ENCODE measurements around the gene TIMM21. TPM values are rescaled to one million over a fixed set of nuclear protein-coding genes. Genes with fewer than 3 reads are reported as not detected.

The TIMM21 gene
- total RNA-seq, 1 experiment from 2014 or later = 46.0 TPM

DNA sequence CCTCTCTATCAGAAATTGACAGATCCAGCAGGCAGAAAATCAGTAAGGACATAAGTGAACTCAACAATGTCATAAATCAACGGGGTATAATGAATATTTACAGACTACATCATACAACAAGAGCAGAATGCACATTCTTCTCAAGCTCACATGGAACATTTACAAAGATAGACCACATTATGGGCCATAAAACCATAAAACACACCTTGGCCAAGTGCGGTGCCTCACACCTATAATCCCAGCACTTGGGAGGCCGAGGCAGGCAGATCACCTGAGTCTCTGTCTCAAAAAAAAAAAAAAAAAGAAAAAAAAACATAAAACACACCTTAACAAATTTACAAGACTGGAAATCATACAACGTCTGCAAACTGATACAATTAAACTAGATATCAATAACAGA is 37.3 kb upstream of the TIMM21 start:
- H2BK5ac ChIP-seq (ENCODE audit: insufficient read length, low read length) = no peak overlapping the region
- H4K20me1 ChIP-seq (ENCODE audit: control insufficient read depth, insufficient read depth, insufficient read length) = no peaks in the 10 kb centered on the region
- no peak overlapping the region for H3K27ac Mint-ChIP-seq
- H2BK20ac ChIP-seq (ENCODE audit: low read depth, low read length, poor library complexity, severe bottlenecking) = no peak overlapping the region
- H3K23me2 ChIP-seq (ENCODE audit: insufficient read length, low read depth, low read length, poor library complexity, severe bottlenecking) = no peaks in the 10 kb centered on the region
- no peaks in the 10 kb centered on the region for H3K79me2 ChIP-seq (ENCODE audit: insufficient read depth, low read length)
- H2BK120ac ChIP-seq (ENCODE audit: low read depth, low read length, poor library complexity, severe bottlenecking) = no peak overlapping the region
- H3T11ph ChIP-seq (ENCODE audit: low read length) = no peak overlapping the region
- H3K56ac ChIP-seq (ENCODE audit: insufficient read length, low read depth, low read length) = no peak overlapping the region
- H3K14ac ChIP-seq (ENCODE audit: insufficient read depth, low read length) = no peak overlapping the region
- no peak overlapping the region for H3K4ac ChIP-seq (ENCODE audit: low read depth, low read length)
- H3K9ac ChIP-seq (ENCODE audit: extremely low read depth, insufficient read length, low read length) = no peak overlapping the region
- DNase-seq = no peak
- no peaks in the 10 kb centered on the region for H3K79me1 ChIP-seq (ENCODE audit: insufficient read depth, low read depth, low read length, poor library complexity, severe bottlenecking)
- TF ChIP-seq, protein P1, sequence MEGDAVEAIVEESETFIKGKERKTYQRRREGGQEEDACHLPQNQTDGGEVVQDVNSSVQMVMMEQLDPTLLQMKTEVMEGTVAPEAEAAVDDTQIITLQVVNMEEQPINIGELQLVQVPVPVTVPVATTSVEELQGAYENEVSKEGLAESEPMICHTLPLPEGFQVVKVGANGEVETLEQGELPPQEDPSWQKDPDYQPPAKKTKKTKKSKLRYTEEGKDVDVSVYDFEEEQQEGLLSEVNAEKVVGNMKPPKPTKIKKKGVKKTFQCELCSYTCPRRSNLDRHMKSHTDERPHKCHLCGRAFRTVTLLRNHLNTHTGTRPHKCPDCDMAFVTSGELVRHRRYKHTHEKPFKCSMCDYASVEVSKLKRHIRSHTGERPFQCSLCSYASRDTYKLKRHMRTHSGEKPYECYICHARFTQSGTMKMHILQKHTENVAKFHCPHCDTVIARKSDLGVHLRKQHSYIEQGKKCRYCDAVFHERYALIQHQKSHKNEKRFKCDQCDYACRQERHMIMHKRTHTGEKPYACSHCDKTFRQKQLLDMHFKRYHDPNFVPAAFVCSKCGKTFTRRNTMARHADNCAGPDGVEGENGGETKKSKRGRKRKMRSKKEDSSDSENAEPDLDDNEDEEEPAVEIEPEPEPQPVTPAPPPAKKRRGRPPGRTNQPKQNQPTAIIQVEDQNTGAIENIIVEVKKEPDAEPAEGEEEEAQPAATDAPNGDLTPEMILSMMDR (conservative IDR thresholded peaks at IDR 0.05) = no peak
- no CpG with 5 or more reads among the region's 4 CpGs for WGBS (ENCODE audit: extremely low coverage, insufficient read length, low lambda C conversion rate)
- H3K18ac ChIP-seq (ENCODE audit: insufficient read length, low read depth, low read length) = no peak overlapping the region
- no peaks in the 10 kb centered on the region for H3K27me3 ChIP-seq (ENCODE audit: insufficient read depth, low read length)
- no peak overlapping the region for H4K91ac ChIP-seq (ENCODE audit: insufficient read length, low read depth, low read length)
- peaks cover 8% of the 10 kb centered on the region for H3K9me3 ChIP-seq (ENCODE audit: control insufficient read depth, low read depth, low read length)
- peaks cover 26 to 30% of the 10 kb centered on the region in 2 experiments for H3K4me1 Mint-ChIP-seq
- H3K4me2 ChIP-seq (ENCODE audit: insufficient read depth, insufficient read length, low read length) = no peak overlapping the region
- peaks cover 13 to 52% (median 15%) of the 10 kb centered on the region in 3 experiments for H3K36me3 Mint-ChIP-seq (ENCODE audit: insufficient read depth in 1 of 3, low read depth in 3 of 3)
- H2AFZ ChIP-seq (ENCODE audit: low read length) = no peak overlapping the region
- peaks cover 6% of the 10 kb centered on the region for H3K4me1 ChIP-seq (ENCODE audit: insufficient read depth, low read length)
- H3K23ac ChIP-seq (ENCODE audit: insufficient read length, low read depth, low read length) = no peak overlapping the region
- H4K8ac ChIP-seq (replicated peaks; ENCODE audit: insufficient read length, low read depth, low read length) = no peak overlapping the region
- H3K27ac ChIP-seq (ENCODE audit: insufficient read length, low read depth, low read length) = no peak overlapping the region
- H3K9me3 Mint-ChIP-seq = peaks cover 38% of the 10 kb centered on the region in 2 experiments
- no peak overlapping the region for H3K4me3 Mint-ChIP-seq
- no peak overlapping the region for H2BK15ac ChIP-seq (ENCODE audit: low read depth, low read length)
- no peak overlapping the region for H2AK5ac ChIP-seq (ENCODE audit: insufficient read length, low read length)
- H3K27me3 Mint-ChIP-seq (ENCODE audit: low read depth) = no peaks in the 10 kb centered on the region
- H4K5ac ChIP-seq (ENCODE audit: insufficient read length, low read depth, low read length) = no peak overlapping the region
- no peak overlapping the region for H2BK12ac ChIP-seq (ENCODE audit: insufficient read length, low read depth, low read length)
